Keratinocyte (primary cell): Measurements from ENCODE around the gene ARID1B. TPM values are rescaled to one million over a fixed set of nuclear protein-coding genes. Genes with fewer than 3 reads are reported as not detected.

ENCODE experiments used
- DNase-seq: peaks from one replicate; pipeline ENCODE4 v3.0.0-alpha.2; 2011; ENCODE audit warnings: low read depth, missing footprints, low spot score
- FAIRE-seq: peaks from 2 replicates; lab custom pipeline; 2011; peaks lifted over from hg19 to GRCh38; lab: Jason Lieb, UNC
- H2AFZ ChIP-seq: 2 replicates; pipeline ENCODE4 v1.6.0; 2012; ENCODE audit warnings: low read length, control low read depth, inconsistent platforms; ENCODE audit not compliant: control insufficient read depth
- H3K27ac ChIP-seq: 2 replicates; pipeline ENCODE4 v1.5.1; 2011; ENCODE audit warnings: low read length; ENCODE audit not compliant: control insufficient read depth, insufficient read depth
- H3K27me3 ChIP-seq: 3 replicates; pipeline ENCODE4 v1.6.0; 2011; ENCODE audit warnings: low read length; ENCODE audit not compliant: control insufficient read depth, insufficient read depth; ENCODE audit errors: extremely low read depth
- H3K36me3 ChIP-seq, 2 experiments: 2 replicates in 1 of 2; 3 replicates in 1 of 2; pipeline ENCODE4 v1.5.1; 2011; ENCODE audit warnings: low read length in 2 of 2, mild to moderate bottlenecking in 1 of 2; ENCODE audit not compliant: control insufficient read depth in 2 of 2, insufficient read depth in 2 of 2; ENCODE audit errors: extremely low read depth in 1 of 2
- H3K4me1 ChIP-seq: 3 replicates; pipeline ENCODE4 v1.5.1; 2011; ENCODE audit warnings: low read length; ENCODE audit not compliant: control insufficient read depth, insufficient read depth; ENCODE audit errors: extremely low read depth
- H3K4me2 ChIP-seq: 3 replicates; pipeline ENCODE4 v1.6.0; 2011; ENCODE audit warnings: low read depth, low read length; ENCODE audit not compliant: control insufficient read depth, insufficient read depth; ENCODE audit errors: extremely low read depth
- H3K4me3 ChIP-seq, 3 experiments: fragments of 200-600 bp in 1 of 3; sonication (generic) in 1 of 3; 2 replicates in 2 of 3; 3 replicates in 1 of 3; pipeline ENCODE4 v1.5.1; 2011 to 2016; ENCODE audit warnings: low read length in 3 of 3, mild to moderate bottlenecking in 3 of 3, control low read depth in 2 of 3, inconsistent platforms in 1 of 3, low read depth in 1 of 3, mixed read lengths in 1 of 3, mixed run types in 1 of 3, moderate library complexity in 1 of 3; ENCODE audit not compliant: control insufficient read depth in 2 of 3, insufficient read depth in 2 of 3; ENCODE audit errors: extremely low read depth in 1 of 3
- H3K79me2 ChIP-seq: 2 replicates; pipeline ENCODE4 v1.6.0; 2012; ENCODE audit warnings: low read length; ENCODE audit not compliant: control insufficient read depth, insufficient read depth
- H3K9ac ChIP-seq: 3 replicates; pipeline ENCODE4 v1.6.0; 2011; ENCODE audit warnings: low read length; ENCODE audit not compliant: control insufficient read depth, insufficient read depth; ENCODE audit errors: extremely low read depth
- H3K9me1 ChIP-seq: 3 replicates; pipeline ENCODE4 v1.6.0; 2011; ENCODE audit warnings: low read length; ENCODE audit not compliant: control insufficient read depth, insufficient read depth; ENCODE audit errors: extremely low read depth
- H3K9me3 ChIP-seq: 2 replicates; pipeline ENCODE4 v1.5.1; 2012; ENCODE audit warnings: low read depth, low read length; ENCODE audit not compliant: control insufficient read depth
- H4K20me1 ChIP-seq: 3 replicates; pipeline ENCODE4 v1.6.0; 2011; ENCODE audit warnings: low read length; ENCODE audit not compliant: control insufficient read depth, insufficient read depth; ENCODE audit errors: extremely low read depth
- CTCF ChIP-seq, 3 experiments: IDR thresholded peaks in 1 of 3; conservative IDR thresholded peaks in 1 of 3; optimal IDR thresholded peaks in 1 of 3; 2 replicates in 2 of 3; 3 replicates in 1 of 3; pipeline versions ENCODE3 to v1.5.1; 2011; ENCODE audit warnings: low read length in 3 of 3, mild to moderate bottlenecking in 3 of 3, moderate library complexity in 2 of 3, control low read depth in 1 of 3, inconsistent platforms in 1 of 3; ENCODE audit not compliant: insufficient read depth in 2 of 3; ENCODE audit errors: extremely low read depth in 1 of 3
- EZH2 ChIP-seq: IDR thresholded peaks from one replicate; pipeline ENCODE4 v1.6.1; 2012; ENCODE audit warnings: inconsistent platforms, mild to moderate bottlenecking, low read length, moderate library complexity
- dilution Hi-C: fragments of 300-500 bp; cut with MboI; formaldehyde crosslinking; loops from one replicate; pipeline ENCODE4 v1.7.0; 2020; ENCODE audit warnings: low sequenced_read_pairs; ENCODE audit not compliant: extremely low pct_ligation_motif_present
- polyA plus RNA-seq, 5 experiments: library from polyadenylated mRNA; depleted of rRNA in 3 of 5; stranded (reverse) in 3 of 5; stranded (forward) in 1 of 5; unstranded in 1 of 5; fragments of >200 nt; gene quantifications; 1 replicate in 1 of 5; 2 replicates in 3 of 5; 3 replicates in 1 of 5; pipeline versions ENCODE4 v1.2.1 to v1.2.3, GENCODE V29; 2011 to 2012; ENCODE audit warnings: missing spikeins in 2 of 5, low read depth in 1 of 5, low replicate concordance in 1 of 5

Gene ARID1B
- polyA plus RNA-seq, 1 donor (not counting 4 experiments of a cell fraction or from before 2014, with no cell fraction given) = 14.9 TPM

- no peaks in the 10 kb centered on the region for H3K9me1 ChIP-seq
- H3K79me2 ChIP-seq = no peaks in the 10 kb centered on the region
- H2AFZ ChIP-seq = no peak overlapping the region
- no peaks in the 10 kb centered on the region for H3K9me3 ChIP-seq
- H3K4me3 ChIP-seq = no peak overlapping the region
- no peak overlapping the region for H3K27ac ChIP-seq
- DNase-seq (no peak), FAIRE-seq (no peak)
- H4K20me1 ChIP-seq = no peaks in the 10 kb centered on the region
- dilution Hi-C loops = no loop called here
- H3K4me2 ChIP-seq = no peak overlapping the region
- H3K36me3 ChIP-seq = no peaks in the 10 kb centered on the region
- H3K4me1 ChIP-seq = no peaks in the 10 kb centered on the region
- H3K27me3 ChIP-seq = peaks cover 7% of the 10 kb centered on the region
- TF ChIP-seq CTCF (optimal IDR thresholded peaks at IDR 0.05 in 1 of 3, IDR thresholded peaks at IDR 0.05 in 1 of 3, conservative IDR thresholded peaks at IDR 0.05 in 1 of 3; ENCODE audit: extremely low read depth in 1 of 3, insufficient read depth in 2 of 3, low read length in 3 of 3) = no peak
- TF ChIP-seq EZH2 = no peak
- no peak overlapping the region for H3K9ac ChIP-seq
Measured at GRCh38 chr6:157249826-157250225, 472.6 kb downstream of the ARID1B start.

DNA sequence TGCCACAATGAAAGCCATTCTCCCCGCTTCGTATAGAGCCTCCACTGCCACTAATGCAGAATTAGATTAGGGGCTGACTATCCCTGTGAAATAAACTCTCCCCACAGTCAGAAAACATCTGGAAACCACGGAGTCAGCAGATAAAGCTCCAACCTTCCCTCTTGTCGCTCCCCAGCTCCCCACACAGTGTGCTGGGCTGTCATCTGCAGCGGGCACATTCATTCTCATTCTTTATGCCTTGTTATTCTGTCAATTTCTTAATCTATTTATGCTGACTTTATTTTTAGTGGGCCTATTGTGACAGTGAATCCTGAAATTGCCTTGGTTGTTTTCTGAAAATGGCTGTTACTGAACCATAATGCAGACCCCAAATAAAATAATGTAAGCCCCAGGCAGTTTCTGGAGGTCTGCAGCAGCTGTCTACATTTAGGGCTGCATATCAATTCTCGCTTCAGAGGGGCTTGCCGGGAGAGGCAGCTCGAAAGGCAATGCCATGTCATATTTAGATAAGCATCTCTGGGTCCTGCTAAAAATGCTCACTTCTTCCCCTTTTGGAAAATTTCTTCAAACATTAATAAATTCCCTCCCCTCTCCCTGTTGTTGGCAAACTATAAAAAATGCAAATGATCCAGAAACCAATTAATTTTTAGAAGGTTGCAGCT, 474.5 kb downstream of the ARID1B start:
- Histone ChIP-seq H3K79me2 (no peaks in the 10 kb centered on the region), H3K4me2 (no peak overlapping the region), H3K27ac (no peak overlapping the region), H4K20me1 (no peaks in the 10 kb centered on the region), H3K36me3 (no peaks in the 10 kb centered on the region), H3K9me3 (no peaks in the 10 kb centered on the region), H3K9me1 (no peaks in the 10 kb centered on the region), H3K4me1 (no peaks in the 10 kb centered on the region), H3K9ac (no peak overlapping the region), H3K27me3 (peaks cover 17% of the 10 kb centered on the region), H3K4me3 (no peak overlapping the region), H2AFZ (no peak overlapping the region)
- FAIRE-seq (no peak), DNase-seq (no peak)
- dilution Hi-C loops = no loop called here
- TF ChIP-seq EZH2 = no peak

GRCh38 chr6:157253017-157253416, 475.8 kb downstream of the ARID1B start:
- no peaks in the 10 kb centered on the region for H3K9me1 ChIP-seq
- dilution Hi-C loops = no loop called here
- DNase-seq = no peak

More at GRCh38 chr6:157253017-157253416, 475.8 kb downstream of the ARID1B start:
- TF ChIP-seq EZH2 (no peak), CTCF (optimal IDR thresholded peaks at IDR 0.05 in 1 of 3, IDR thresholded peaks at IDR 0.05 in 1 of 3, conservative IDR thresholded peaks at IDR 0.05 in 1 of 3; ENCODE audit: extremely low read depth in 1 of 3, insufficient read depth in 2 of 3, low read length in 3 of 3) (no peak)
- FAIRE-seq = no peak
- H3K9ac ChIP-seq = no peak overlapping the region
- no peak overlapping the region for H3K27ac ChIP-seq
- no peaks in the 10 kb centered on the region for H3K36me3 ChIP-seq
- H3K4me3 ChIP-seq = no peak overlapping the region
- no peaks in the 10 kb centered on the region for H3K9me3 ChIP-seq
- no peak overlapping the region for H3K4me2 ChIP-seq
- H4K20me1 ChIP-seq = no peaks in the 10 kb centered on the region
- H3K79me2 ChIP-seq = no peaks in the 10 kb centered on the region
- H2AFZ ChIP-seq = no peak overlapping the region
- peaks cover 21% of the 10 kb centered on the region for H3K27me3 ChIP-seq
- no peaks in the 10 kb centered on the region for H3K4me1 ChIP-seq
